Measurements from ENCODE around the gene GAS2L1.

The GAS2L1 gene

DNA sequence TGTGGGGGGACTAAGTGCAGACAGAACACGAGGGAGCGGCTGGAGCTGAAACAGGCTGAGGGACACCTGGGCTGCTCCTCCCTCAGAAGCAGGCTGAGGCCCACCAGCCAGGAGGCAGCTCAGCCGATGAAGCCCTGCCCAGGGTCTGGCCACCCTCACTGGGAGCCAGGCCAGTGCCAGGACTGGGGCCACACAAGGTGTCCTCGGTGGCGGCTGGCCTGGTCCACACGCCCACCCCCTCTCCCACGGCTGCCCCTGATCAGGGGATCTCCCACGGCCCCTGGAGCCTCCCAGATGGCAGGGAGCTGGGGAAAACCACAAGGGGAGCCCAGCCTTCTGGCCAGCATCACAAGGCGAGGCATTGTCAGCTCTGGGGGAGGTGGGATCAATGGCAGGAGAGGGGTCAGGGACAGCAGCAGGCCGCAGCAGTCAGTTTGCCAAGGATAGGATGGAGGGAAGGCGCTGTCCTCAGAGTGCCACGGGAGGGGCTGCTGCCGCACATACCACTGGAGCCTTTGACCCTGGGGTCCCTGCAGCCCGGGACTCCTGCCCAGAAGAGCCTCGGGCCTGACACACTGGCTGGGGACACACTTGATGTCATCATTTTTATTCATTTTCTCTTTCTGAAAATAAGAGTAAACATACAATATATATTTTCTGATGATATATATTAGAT lies 20.8 kb downstream of the GAS2L1 start:
- DNase-seq (ENCODE audit: low read depth, low spot score), result no peak

DNA sequence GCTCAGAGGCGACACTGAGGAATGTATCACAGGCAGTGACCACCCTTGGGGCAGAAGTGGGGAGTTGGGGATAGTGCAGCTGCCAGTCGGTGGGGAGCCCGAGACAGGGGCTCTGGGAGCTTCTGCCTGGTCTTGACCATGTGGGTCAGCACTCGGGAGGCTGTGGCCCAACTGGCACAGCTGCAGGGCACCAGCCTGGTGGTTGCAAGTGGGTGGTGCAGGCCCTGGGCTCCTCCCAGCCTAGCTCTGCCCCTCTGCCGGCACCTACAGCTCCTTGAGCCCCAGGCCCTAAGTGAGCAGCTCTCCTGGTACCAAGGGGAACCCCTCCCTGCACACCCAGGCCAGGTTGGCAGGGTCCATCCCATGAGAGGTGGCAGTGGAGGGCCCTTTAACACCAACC lies 21.6 kb downstream of the GAS2L1 start:
- no peak for DNase-seq (ENCODE audit: low read depth, low spot score)

DNA sequence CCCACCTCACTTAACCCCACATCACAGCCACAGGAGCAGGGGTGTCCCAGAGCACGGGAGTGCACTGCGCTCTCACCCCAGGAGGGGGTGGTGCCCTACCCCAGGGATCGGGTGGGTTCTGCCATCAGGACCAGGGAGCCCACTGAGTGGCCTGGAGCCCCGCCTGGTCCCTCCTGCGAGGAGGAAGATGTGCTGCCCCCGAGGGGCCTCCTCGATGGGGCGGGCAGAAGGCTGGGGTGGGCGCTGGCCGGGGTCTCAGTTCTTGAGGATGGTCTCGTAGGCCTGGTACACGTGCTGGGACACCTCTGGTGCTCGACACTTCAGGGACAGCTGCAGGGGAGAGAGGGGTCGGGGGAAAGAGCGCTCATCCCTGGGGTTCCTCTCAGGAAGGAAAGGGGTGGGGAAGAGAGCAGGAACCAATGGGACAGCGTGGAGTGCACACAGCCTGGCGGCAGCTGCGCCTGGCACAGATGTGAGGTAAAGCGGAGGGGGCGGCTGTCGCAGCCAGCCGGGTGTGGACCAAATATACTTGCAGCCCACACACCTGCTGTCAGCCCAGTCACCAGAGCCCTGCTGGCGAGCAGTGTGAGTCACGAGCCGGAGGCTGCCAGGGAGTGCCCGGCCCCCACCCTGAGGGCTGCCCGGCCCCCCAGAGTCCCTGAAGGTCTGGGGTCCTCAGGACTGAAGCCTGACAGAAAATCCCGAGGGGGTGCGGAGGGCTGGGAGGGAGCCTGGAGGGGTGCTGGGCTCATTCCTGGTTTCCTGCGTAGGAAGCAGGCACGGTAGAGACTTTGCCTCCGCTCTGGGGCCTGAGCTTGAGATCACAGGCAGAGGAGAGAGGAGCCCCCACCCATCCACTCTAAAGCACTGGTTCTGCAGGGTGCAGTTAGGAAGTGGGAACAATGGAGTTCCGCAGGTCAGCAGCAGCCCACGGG lies 22.4 kb downstream of the GAS2L1 start:
- DNase-seq (ENCODE audit: low read depth, low spot score), result no peak

DNA sequence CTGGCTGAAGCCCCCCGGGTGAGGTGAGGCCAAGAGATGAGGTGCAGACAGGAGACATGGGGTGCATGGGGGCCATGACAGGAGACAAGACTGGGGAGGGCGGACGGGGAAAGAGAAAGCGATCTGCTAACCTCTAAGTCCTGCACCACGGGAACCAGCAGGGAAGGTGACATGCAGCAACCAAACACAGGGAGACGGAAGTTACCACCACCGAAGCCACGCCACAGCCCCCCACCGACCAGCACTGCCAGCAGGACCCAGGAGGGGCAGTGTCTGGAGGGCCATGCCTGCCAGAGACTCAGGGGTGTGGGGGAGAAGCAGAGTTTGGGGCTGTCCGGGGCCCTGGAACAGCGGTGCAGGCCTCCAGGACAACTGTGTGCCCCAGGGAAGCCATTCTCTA lies 23.1 kb downstream of the GAS2L1 start:
- no peak for DNase-seq (ENCODE audit: low read depth, low spot score)

DNA sequence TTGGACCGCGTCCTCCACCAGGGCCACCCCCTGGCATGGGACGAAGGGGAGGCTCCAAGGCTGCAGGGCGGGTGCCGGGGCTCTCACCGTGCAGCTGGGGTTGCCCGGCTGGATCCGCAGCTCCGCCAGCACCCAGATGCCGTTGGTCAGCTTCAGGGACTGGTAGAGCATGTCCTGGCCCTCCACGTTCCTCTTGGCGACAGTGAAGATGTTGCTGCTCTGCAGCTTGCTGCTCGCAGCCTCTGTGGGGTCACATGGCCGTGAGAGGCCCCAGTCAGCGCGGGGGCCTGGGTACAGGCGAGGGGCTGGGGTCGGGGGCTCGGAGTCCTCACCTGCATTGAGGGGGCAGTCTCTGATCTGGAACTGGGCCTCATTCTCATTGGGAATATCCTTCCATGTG lies 23.8 kb downstream of the GAS2L1 start:
- no peak for DNase-seq (ENCODE audit: low read depth, low spot score)

DNA sequence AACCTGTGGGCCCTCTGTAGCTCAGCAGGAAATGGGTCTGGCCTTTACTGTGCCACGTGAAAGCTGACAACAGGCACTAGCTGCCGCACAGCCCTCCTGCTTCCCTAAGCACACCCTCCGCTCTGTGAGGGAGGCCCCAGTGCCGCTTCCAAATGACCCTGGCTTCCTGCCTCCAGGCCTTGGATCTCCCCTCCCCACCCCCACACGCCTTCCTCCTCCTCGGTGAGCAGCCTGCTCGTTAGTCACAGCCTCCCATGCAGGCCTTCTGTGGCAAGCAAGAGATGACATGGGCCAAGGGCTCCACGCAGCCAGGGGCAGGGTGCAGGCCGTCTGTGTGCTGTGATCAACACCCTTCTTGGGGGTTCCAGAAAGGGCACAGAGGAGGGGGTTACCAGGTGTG lies 24.3 kb downstream of the GAS2L1 start:
- DNase-seq (ENCODE audit: low read depth, low spot score), result no peak

DNA sequence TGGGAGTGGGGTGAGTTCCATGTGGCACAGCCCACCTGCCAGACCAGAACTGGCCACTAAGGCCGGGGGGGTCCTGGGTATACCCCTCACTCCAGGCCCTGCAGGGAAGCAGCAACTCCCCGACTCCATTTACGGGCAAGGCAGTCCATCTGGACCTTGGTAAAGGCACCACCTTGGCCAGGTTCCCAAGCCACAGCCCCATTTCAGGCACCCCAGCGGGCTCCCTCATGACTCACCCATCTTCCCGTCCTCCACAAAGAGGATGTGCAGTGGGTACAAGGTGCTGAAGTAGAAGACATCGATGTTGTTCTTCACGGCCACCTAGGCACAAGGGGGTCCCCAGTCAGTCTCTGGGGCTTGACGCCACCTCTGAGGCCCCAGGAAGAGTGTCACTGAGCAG lies 24.8 kb downstream of the GAS2L1 start:
- DNase-seq (ENCODE audit: low read depth, low spot score), result no peak

DNA sequence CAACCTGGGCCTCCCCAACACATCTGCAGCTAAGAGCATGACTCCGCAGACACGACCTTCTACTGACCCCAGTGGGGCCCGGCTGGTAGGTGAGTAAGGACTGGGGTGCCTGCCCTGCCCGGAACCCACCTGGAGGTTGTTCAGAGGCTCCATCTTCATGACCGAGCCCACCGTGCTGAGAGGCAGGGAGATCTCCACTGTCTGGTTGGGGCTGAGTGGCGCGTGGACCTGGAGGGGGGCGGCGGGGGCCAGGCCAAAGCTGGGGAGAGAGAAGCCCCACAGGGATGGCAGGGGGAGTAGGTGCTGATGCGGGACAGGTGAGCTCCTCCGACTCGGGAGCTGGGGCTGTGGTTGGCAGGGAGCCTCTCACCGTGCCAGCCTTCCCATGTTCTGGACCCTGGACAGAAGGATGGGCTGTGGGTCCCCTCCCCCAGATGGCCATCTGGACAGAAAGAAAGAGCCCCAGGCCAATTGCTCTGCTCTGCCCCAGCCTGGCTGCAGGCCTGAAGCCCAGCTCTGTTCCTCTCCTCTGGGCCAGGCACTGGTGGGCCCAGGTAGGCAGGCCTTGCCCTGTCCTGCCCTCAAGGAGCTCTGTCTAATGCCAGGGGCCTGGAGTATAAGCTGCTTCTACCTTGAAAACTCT lies 25.3 kb downstream of the GAS2L1 start:
- no peak for DNase-seq (ENCODE audit: low read depth, low spot score)

DNA sequence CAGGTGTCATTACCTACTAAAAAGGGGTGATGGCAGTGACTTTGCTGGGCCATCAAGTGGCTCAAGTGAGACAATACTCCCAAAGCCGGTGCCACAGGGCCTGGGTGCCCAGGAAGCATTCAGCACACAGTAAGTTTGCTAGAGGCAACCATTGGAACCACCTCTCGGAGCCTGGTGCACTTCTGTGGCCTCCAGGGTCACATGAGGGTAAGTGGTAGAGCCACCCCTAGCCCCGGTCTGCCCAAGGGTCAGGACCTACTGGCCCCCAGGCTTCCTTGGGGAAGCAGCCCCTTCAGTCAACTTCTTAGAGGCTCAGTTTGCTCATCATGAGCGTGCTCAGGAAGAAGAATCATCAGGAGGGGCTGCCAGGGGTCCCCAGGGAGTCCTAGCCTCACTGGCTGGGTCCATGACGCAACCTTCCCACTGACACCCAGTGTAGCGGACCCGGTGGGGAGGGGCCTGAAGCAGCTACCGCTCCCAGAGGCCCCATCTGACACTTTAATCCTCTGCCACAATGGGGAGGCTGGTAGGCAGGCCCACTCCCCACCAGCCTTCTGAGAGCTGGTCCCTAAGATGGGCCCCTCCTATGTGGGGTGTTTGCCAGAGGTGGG lies 26.5 kb downstream of the GAS2L1 start:
- no peak for DNase-seq (ENCODE audit: low read depth, low spot score)

DNA sequence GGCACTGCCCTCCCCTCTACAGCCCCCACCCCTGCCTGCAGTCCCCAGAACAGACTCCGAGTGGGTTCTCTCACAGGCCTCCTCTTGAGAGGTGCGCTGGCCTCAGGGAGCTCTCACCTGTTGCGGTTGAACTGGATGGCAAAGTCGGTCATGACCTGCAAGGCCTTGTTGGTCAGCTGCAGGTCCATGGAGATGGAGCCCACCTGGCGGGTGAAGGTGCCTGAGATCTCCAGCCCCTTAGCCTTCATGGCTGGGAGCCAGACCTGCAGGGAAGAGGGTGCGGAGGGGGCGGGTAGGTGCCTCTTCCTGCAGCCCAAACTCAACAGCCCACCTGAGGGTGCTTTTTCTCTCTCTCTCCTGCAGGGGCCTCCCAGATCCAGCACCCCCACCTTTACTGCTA lies 27.7 kb downstream of the GAS2L1 start:
- DNase-seq (ENCODE audit: low read depth, low spot score), result no peak

DNA sequence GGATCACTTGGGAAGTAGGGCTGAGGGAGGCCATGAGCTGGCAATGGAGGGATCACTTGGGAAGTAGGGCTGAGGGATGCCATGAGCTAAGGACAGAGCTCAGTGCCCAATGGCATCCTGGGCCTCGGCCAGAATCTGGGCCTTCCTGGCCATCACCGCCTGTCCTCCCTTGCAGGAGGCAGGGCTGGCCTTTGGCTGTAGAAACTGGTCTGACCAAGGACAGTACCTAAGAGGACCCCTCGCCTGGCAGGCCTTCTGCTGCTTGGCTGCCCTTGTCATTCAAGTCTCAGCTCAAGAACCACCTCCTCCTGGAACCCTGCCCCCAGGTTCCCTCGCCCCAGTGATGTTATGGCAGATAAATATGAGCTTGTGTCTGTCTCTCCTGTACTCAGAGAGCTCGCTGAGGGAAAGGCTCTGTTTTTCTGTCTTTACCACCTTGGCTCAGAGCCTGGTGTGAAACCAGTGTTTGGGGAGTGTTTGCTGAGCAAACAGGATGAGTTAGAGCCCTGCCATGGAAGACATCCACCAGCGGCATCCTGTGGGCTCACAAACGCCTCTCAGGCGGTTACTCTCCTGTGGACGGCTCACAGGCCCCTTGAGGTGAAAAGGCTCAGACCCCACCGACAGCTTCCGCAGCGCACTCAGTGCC lies 28.4 kb downstream of the GAS2L1 start:
- DNase-seq (ENCODE audit: low read depth, low spot score), result no peak

DNA sequence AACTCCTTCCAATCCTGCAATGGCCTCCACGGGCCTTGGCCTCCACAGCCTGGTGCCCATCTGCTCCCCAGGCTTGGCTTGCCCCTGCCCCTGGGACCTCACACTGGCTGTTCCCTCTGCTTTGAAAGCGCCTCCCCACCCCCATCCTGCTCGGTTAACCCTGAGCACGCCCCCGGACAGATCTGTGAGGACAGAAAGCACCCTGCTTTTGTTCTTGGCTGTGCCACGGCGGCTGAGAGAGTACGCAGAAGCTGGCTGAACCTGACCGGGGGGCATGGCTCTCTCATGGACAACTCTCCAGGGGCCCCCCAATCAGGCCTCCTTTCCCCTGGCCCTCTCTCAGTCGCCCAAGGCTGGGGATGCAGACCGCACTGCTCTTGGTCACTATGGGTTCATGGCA lies 29.2 kb downstream of the GAS2L1 start:
- DNase-seq (ENCODE audit: low read depth, low spot score), result no peak

DNA sequence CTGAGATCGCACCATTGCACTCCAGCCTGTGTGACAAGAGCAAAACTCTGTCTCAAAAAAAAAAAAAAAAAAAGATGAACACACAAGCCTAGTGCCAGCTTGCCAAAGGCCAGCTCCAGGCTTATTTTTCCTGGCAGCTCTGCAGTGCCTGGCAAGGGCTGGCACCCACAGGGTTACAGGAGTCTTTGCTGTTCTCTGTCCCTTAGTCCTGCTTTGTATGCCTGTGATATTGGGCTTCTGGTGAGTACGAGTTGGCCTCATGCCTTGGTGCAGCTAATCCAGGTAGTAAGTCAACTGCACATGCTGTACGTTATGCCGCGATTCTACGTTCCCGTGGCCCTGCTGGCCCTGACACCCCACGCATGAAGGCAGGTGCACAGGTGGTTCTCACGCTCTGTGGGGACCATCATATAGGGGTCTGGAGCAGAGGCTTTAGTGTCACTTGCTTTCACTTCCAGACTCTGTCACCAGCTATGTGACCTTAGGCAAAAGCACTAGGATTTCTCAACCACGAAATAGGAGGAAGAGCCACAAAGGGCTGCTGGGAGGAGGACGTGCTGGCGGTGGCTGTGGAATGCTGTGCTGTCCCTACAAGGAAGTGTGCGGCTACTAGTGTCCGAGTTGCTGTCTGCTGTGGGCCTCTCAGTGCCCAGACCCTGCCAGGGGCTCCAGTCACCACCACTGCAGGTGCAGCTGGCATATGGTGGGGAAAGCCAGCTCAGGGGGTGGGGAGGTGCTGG lies 30.5 kb downstream of the GAS2L1 start:
- no peak for DNase-seq (ENCODE audit: low read depth, low spot score)

DNA sequence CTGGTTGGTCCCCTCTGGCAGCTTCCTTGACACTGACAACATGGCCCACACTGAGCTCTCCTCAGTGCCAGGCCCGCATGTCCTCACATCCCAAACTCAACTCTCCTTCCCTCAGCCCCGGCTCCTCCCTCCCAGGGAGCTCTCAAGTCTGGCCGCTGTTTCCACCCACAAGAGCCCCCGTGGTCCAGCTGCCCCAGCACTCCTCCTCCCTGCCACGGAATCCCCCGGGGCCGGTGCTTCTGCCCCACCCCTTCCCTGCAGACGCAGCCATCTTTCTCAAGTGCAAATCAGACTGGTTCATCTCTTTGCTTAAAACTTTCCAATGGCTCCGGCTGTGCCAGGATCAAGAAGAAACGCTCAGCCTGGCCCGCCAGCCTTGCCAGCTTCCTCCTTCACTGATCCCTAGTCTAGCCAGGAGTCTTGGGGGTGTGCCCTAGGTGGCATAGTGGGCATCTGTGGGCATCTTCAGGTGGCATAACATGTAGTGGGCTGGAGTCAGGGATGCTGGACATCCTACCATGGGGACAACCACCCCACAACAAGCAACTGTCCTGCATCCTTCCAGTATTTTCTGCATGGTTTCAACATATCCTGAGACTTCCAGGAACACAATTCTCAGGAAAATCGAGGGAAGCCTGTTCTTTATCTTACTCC lies 31.3 kb downstream of the GAS2L1 start:
- no peak for DNase-seq (ENCODE audit: low read depth, low spot score)

DNA sequence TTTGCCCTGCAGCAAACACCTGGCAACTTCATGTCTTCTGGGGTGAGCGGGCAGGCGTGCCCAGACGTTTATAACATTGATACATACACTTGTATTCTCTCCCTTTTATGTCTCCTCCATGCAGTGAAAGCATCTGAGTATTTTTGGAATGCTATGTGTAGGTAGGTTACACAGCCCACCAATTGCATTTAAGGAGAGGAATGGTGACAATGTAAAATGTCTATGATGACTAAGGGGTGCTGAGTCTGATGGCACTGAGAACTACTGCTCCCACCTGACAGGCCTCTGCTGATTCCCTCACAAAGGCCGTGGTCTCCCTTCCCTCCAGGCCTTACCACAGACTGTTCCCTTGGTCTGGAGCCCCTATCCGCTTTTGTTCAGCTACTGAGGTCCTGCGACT lies 31.9 kb downstream of the GAS2L1 start:
- DNase-seq (ENCODE audit: low read depth, low spot score), result no peak

DNA sequence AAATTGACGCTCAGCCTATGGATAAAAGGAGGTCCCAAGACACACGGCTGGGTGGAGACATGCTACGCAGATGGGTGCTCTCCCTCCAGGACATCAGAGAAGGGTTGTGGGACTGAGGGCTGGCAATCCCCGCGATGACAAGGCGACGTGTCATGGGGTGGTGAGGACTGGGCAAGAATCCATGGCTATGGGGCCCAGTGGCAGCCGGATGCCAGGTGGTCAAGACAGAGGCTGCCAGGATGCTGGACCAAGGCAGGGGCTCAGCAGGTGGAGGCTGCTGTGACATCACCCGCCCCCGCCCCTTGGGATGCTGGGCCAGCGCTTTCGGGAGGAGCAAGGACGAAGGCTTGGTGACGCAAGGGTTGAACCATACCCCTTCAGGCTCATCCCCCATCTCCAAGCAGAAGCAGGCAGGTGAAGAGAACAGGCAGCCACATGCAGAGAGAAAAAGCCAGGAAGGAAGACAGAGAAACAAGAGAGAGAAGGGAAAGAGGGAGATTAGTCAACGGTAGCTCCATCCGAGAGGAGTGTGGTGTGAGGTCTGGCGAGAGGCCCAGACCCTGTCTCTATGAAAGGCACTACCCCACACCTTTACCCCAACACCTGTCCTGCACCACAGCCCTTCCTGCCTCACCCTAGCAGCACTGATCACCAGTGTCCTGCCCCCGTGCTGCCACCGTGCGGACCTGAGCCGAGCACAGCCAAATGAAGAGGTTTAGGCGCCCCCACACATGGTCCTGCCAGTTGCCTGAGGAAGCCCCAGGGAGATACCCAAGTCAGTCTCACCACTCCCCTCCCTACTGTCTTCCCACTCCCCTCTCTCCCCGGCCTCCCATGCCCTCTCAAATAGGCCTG lies 33.2 kb downstream of the GAS2L1 start:
- no peak for DNase-seq (ENCODE audit: low read depth, low spot score)

DNA sequence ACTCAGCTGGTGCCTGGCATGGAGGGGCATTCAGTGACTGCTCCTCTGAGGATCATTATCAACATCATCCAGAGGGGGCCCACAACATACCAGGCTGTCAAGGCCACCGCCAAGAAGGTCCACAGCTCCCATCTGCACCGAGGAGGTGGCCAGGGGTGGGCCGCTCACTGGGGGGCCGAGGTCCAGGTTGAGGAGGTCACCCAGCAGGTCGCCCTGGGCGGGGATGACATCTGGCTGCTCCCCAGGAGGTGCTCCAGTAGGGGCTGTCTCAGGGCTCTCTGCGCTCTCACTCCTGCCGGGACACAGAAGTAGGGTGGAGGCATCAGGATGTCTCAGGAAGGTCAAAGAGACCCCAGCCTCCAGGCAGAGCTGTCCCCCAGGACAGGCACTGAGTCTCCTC lies 34.1 kb downstream of the GAS2L1 start:
- DNase-seq (ENCODE audit: low read depth, low spot score), result no peak

DNA sequence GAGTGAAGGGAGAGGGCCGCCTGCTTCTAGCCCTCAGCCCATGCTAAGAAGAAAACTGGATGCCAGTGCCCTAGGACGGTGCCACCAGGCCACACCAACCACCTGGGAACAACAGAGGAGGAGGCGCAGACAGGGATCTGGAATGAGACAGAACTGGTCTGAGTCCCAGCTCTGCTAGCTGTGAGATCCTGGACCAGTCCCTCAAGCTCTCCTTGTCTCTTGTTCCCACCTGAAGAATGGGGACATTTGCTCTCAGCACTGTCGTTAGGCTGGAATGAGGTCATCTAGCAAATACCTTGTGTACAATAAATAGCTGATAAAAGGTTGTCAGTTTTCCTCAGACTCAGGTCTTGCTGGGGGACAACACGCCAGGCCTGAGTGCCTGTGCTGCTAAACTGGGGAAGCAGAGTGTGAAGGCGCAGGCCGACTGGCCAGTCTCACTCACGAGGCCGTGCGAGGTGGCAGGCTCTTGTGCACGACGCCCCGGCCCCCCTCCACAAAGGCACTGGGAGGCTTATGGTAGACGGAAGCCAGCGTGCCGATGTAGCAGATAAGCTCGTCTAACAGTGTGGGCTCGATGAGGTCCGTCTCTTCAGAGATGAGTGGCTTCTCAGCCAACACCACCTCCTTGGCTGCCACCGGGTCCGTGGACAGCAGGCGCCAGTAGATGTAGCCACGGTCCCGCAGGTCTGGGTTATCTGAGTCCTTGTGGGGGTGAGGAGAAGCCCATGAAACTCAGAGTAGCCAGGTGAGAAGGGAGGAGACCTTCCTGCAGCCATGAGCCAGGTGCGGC lies 34.8 kb downstream of the GAS2L1 start:
- no peak for DNase-seq (ENCODE audit: low read depth, low spot score)

DNA sequence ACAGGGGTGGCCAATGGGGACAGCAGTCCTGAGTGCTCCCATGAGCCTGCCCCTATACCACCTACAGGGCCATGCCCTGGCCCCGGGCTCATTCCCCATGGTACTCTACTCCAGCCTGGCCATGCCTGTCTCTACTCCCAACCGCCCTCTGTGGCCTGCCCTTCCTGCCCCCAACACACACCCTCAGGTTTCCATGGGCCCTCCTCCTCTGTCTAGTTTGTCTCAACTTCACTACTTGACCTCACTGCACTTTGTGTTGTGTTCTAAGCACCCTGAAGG lies 35.3 kb downstream of the GAS2L1 start:
- no peak for DNase-seq (ENCODE audit: low read depth, low spot score)
